Central memory CD4-positive, alpha-beta T cell (primary cell): ENCODE measurements around the gene PTDSS2.

ENCODE experiments used
- DNase-seq: peaks from one replicate; pipeline ENCODE4 v3.0.0; 2022

Gene PTDSS2

DNA sequence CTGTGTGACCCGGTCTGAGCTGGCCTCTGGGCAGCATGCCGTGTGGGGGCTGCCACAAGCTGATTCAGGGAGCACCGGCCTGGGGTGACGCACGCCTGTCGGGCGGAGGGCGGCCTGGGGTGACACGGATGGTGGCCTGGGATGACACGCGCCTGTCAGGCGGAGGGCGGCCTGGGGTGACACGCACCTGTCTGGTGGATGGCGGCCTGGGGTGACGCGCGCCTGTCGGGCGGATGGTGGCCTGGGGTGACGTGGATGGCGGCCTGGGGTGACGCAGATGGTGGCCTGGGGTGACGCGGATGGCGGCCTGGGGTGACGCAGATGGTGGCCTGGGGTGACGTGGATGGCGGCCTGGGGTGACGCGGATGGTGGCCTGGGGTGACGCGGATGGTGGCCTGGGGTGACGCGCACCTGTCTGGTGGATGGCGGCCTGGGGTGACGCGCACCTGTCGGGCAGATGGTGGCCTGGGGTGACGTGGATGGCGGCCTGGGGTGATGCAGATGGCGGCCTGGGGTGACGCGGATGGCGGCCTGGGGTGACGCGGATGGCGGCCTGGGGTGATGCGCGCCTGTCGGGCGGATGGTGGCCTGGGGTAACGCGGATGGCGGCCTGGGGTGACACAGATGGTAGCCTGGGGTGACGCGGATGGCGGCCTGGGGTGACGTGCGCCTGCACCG lies 21.5 kb downstream of the PTDSS2 start:
- DNase-seq, result no peak

GRCh38 chr11:472272-472671 lies 22.2 kb downstream of the PTDSS2 start:
- DNase-seq, result no peak

DNA sequence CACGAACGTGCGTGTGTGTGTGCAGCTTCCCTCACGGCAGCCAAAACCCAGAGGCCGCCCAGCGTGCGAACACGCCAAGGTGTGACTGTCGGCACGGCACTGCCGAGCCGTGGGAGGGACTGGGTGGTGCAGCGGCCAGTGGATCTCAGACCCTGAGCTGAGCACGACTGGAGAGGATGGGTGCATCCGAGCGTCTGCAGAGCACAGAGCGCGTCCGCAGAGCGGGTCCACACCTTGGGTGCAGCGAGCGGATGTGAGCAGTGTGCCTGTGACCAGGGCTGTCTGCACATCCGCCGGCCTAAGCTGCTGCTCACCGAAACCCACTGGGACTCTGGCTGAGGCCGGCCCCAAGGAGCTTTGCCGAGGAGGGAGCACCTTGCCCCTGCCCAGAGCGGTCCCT lies 22.7 kb downstream of the PTDSS2 start:
- DNase-seq, result no peak

DNA sequence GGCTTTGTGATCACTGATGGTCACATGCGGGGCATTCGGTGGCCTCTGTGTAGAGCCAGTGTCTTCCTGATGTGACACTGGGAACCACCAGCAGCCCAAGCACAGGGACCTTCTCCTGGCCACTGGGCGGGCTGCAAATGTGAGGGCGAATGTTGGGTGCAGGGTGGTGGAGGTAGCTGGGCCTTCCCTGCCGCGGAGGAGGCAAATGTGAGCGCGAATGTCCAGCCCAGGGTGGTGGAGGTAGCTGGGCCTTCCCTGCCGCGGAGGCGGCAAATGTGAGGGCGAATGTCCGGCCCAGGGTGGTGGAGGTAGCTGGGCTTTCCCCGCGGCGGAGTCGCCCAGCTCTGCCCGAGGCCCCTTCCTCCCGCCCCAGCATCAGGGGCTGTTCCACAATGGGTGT lies 23.3 kb downstream of the PTDSS2 start:
- no peak for DNase-seq

GRCh38 chr11:473962-474785 lies 24.1 kb downstream of the PTDSS2 start:
- DNase-seq, result no peak

- no peak for DNase-seq
These were observed 24.9 kb downstream of the PTDSS2 start for GRCh38 chr11:474914-475506.

GRCh38 chr11:475941-476340 lies 25.9 kb downstream of the PTDSS2 start:
- DNase-seq, result no peak

DNA sequence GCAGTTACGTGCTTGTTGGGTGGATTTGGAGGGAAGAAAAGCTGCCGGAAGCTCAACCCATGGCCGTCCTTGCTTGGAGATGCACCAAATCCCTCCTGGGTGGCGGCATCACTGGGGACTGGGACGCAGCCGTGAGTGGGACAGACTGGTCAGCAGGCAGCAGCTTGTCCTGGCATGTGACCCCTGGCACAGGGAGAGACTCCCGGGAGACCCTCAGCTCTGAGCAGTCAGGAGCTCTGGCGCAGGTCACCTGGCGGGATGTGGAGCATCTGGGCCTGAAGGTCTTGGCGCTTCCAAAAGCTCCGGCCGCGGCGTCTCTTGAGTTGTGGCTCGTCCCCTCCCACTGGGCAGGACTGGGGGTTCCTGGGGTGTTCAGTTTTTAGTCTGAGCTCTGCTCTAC lies 26.3 kb downstream of the PTDSS2 start:
- no peak for DNase-seq

DNA sequence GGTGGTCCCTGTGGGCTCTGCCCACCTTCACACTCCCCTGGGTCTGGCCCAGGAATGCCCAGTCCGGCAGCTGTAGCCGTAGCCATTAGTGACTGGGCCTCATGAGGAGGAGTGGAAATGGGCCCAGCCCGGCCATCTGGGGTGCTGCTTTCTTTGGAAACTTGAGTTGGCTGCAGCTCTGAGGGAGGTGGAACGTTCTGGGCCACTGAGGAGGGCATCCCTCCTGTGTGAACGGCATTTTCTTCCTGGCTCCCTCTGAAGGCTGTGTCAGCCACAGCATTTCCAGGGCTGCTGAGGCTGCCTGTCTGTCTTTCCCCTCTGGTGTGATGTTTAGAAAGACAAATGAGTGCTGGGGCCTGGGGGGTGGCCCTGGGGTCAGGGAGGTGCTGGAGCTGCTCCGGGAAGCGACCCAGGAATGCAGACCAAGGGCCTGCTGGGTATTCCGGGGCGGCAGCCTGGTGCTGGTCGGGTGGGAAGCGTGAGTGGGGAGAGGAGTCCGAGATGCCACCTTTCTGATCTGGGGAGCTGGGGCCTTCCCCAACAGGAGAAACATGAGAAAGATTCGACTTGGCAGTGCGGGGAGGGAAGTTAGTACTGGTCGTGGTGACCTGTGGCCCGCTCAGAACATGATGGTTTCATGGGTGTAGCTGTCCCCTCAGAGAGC lies 27.1 kb downstream of the PTDSS2 start:
- no peak for DNase-seq

GRCh38 chr11:479311-479710 lies 29.2 kb downstream of the PTDSS2 start:
- no peak for DNase-seq

GRCh38 chr11:484616-485015 lies 34.5 kb downstream of the PTDSS2 start:
- DNase-seq, result no peak

- no peak for DNase-seq
These were observed 36.1 kb downstream of the PTDSS2 start for GRCh38 chr11:486189-486588.

DNA sequence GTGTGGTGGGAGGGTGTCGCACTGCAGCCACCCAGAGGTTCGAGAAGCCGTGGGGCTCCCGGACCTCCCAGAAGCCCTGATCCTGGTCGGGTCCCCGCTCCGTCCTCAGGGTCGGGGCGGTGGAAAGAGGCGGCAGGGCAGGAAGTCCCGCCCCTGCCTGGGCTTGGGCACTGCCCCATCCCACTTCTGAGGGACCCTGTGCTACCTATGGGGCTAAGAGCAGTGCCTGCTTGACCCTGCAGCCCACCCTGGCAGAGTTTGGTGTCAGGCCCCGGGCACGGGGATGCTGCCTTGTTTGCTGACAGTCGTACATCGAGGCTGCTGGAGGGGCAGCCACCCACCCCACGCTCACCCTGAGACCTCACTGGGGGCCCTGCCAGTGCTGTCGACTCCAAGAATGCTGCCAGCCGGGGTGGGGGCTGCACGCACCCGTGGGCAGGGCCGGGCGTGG lies 37.5 kb downstream of the PTDSS2 start:
- no peak for DNase-seq

DNA sequence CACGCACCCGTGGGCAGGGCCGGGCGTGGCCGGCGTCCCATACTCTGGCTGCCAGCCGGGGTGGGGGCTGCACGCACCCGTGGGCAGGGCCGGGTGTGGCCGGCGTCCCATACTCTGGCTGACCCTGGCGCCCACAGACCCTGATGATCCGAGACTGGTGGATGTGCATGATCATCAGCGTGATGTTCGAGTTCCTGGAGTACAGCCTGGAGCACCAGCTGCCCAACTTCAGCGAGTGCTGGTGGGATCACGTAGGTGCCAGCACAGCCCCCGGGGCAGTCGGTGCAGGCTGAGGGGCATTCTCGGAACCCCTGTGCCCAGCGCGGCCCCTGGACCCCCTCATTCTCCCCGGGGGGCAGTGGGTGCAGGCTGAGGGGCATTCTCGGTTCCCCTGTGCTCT lies 38.0 kb downstream of the PTDSS2 start:
- no peak for DNase-seq

DNA sequence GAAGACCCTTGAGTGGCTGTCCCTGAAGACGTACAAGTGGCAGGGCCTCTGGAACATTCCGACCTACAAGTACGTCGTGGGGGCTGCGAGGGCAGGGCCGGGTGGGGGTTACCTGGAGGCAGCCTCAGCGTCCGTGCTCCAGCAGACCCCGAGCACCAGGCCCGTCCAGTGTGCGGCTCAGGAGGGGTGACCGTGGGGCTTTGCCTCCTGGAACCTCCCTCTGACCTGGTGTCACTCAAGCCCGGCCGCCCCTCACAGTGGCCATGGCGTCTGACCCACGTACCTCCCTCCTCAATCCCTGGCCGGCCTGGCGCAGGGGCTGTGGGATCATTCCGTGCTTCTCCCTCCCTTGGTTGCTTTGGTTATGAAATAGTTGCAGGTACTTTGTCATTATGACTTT lies 38.5 kb downstream of the PTDSS2 start:
- DNase-seq, result no peak

DNA sequence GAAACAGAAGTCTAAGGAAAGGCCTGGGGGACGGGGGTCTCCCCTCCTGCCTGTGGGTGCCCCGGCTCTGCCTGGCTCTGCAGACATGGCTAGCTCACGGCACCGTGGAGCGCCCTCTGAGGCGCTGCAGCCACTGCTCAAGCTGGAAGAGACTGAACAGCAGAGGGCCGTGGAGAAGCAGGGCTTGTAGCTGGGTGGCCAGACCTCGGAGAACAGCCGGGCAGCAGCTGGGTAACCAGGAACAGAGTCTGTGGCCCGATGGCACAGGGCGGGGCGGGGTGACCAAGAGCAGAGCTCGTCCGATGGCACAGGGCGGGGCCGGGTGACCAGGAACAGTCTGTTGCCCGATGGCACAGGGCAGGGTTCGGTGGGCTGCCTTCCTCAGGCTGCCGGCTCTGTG lies 38.9 kb downstream of the PTDSS2 start:
- DNase-seq, result no peak

- no peak for DNase-seq
These were observed 39.6 kb downstream of the PTDSS2 start for GRCh38 chr11:489610-490185.

DNA sequence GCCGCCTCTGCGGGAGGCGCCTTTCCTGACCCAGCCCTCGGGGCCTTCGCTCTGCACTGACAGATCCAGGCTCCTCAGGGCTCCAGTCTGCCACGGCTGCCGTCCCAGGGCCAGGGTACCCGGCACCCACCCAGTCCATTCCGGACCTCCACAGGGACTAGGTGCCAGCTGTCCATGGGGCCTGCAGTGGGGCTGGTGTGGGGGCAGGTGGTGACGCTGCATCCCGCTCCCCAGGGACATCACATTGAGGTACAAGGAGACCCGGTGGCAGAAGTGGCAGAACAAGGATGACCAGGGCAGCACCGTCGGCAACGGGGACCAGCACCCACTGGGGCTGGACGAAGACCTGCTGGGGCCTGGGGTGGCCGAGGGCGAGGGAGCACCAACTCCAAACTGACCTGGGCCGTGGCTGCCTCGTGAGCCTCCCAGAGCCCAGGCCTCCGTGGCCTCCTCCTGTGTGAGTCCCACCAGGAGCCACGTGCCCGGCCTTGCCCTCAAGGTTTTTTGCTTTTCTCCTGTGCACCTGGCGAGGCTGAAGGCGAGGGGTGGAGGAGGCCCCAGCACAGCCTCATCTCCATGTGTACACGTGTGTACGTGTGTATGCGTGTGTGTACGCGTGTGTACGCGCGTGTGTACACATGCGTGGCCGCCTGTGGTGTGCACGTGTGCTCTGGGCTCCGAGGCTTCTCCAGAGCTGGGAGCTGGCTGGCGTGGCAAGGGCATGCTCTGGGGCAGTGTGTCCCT lies 40.3 kb downstream of the PTDSS2 start:
- DNase-seq, result no peak

DNA sequence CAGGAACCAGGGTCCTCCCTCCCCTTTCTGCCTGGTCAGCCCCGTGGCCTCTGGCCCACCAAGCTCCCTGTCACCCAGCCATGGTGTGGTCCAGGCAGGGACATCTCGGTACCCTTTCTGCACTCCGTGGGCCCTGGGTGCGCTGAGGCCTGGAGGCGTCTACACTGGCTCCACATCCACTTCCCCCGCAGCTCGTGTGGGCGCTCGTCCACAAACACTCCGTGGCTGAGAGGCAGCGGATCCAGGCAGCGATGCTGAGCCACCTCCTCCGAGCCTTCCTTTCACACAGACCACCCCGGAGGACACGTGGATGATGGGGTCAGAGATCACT lies 40.8 kb downstream of the PTDSS2 start:
- no peak for DNase-seq

GRCh38 chr11:491358-491757 lies 41.3 kb downstream of the PTDSS2 start:
- no peak for DNase-seq

DNA sequence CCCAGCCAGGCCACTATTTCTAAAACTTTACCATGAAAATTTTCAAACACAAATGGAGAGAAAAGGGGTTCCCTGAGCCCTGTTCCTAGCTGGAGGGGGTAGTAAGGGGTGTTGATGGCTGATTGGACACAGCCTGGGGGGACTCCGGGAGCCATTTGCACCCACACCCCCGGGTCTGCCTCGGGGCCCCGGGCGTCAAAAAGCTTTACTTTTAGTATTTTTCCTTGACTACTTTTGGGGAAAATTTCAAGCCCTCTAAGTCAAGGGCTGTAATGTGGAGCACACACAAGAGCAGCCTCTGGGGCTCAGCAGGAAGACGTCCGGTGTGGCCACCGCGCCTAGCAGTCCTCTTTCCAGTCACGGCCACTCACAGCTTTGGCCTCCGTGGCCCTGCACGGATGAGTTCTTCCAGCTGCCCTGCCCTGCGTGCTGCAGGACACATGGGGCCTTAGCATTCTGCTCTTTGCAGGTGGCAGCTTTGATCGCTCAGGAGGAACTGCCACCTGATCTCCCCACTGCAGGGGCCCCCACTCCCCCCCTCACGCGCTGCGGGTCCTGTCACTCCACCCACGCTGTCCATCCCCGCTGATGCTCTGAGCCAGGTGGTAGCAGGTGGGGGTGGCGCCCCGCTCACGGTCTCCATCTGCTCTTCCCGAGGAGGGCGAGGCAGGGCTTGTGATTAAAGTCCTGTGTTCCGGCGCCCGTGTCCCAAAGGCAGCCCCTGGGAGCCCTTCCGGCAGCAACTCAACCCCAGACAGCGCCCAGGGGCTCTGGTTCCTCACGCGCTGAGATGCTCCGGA lies 42.5 kb downstream of the PTDSS2 start:
- DNase-seq, result no peak
